ENCODE results near the gene SLCO3A1.

SLCO3A1 gene

DNA sequence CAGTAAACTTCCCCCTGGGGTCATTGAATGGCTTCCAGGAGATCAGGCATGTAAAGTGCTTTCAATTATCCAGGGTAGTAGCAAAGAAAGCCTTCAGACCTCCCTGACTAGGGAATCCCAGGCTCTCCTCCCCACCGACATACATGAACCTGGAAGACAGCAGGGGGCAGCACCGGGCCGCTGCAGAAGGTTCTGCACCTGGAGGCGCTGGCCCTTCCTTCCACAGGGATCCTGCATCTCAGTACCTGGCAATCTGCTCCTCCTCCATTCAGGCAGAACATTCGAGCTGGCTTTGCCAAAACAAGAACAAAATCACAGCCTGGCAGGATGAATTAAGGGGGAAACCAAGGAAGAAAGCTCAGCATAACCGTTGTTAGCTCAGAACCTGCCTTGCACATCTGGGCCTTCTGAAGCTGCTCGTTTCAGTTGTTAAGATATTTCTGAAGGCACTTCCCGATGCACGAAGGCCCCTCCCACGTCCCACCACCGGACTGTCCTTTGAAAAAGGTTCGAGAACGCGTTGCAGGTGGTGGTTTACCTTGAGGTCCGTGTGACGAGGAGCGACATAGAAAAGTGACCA, 237.7 kb downstream of the SLCO3A1 start:
- no peak for TF ChIP-seq EZH2phosphoT487 (IDR thresholded peaks at IDR 0.05; ENCODE audit: low read depth)
- TF ChIP-seq, protein P1, sequence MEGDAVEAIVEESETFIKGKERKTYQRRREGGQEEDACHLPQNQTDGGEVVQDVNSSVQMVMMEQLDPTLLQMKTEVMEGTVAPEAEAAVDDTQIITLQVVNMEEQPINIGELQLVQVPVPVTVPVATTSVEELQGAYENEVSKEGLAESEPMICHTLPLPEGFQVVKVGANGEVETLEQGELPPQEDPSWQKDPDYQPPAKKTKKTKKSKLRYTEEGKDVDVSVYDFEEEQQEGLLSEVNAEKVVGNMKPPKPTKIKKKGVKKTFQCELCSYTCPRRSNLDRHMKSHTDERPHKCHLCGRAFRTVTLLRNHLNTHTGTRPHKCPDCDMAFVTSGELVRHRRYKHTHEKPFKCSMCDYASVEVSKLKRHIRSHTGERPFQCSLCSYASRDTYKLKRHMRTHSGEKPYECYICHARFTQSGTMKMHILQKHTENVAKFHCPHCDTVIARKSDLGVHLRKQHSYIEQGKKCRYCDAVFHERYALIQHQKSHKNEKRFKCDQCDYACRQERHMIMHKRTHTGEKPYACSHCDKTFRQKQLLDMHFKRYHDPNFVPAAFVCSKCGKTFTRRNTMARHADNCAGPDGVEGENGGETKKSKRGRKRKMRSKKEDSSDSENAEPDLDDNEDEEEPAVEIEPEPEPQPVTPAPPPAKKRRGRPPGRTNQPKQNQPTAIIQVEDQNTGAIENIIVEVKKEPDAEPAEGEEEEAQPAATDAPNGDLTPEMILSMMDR (IDR thresholded peaks at IDR 0.05; ENCODE audit: low read depth, low read length), result peak; percentile 87
- Histone ChIP-seq H3K27ac (ENCODE audit: low read length) (no peak overlapping the region), H3K79me2 (ENCODE audit: low read length) (no peaks in the 10 kb centered on the region), H3K4me2 (ENCODE audit: low read length) (no peak overlapping the region), H3K4me1 (ENCODE audit: low read length) (peaks cover 18% of the 10 kb centered on the region), H3K27me3 (ENCODE audit: low read depth, low read length) (peaks cover 11% of the 10 kb centered on the region), H3K4me3 (ENCODE audit: low read length) (no peak overlapping the region), H3K9ac (ENCODE audit: low read length) (no peak overlapping the region), H3K9me3 (ENCODE audit: insufficient read depth, low read length) (no peaks in the 10 kb centered on the region), H4K20me1 (ENCODE audit: insufficient read depth, low read length) (no peaks in the 10 kb centered on the region), H2AFZ (ENCODE audit: low read depth, low read length) (no peak overlapping the region), H3K36me3 (replicated peaks; ENCODE audit: low read depth, low read length) (no peaks in the 10 kb centered on the region)

DNA sequence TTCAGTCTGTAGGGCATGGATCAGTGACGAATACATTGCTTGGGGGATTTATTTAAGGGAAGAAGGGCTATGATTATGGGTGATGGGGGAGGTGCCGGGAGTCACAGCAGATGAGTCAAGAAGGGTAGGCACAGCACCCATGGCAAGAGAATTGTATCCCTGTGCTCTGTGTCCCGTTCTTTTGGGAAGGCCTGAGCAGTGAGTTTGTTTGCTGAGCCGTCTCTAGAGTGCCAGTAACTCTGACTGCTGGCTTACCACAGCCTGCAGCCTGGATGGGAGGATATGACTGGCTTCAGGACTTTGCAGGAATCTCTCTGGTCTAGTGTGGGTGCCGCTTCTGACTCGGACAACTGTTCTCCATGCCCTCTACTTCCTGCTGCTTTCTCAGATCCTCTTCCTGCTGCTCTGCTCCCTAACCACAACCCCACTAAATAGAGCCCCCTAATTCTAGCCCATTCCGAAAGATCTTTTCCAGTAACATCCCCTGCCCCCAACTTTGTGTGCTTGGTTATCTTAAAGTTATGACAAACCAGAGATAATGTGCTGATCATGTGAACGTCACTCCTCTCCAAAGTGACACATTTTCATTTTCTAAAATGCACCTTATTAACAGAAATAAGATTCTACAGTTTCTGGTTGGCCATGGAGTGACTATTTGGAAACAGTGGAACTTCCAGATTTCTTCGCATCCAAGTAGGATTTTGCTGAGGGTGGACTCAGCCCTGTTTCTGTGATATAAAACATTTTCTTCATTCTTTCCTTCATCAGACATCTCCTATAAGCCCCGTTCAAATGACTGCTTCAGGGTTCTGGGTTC, 239.0 kb downstream of the SLCO3A1 start:
- no peaks in the 10 kb centered on the region for H3K9me3 ChIP-seq (ENCODE audit: insufficient read depth, low read length)
- TF ChIP-seq, protein P1 (IDR thresholded peaks at IDR 0.05; ENCODE audit: low read depth, low read length), result no peak
- no peak for TF ChIP-seq EZH2phosphoT487 (IDR thresholded peaks at IDR 0.05; ENCODE audit: low read depth)
- no peak overlapping the region for H3K9ac ChIP-seq (ENCODE audit: low read length)
- H3K27ac ChIP-seq (ENCODE audit: low read length), result no peak overlapping the region
- no peaks in the 10 kb centered on the region for H3K36me3 ChIP-seq (replicated peaks; ENCODE audit: low read depth, low read length)
- peaks cover 9% of the 10 kb centered on the region for H3K27me3 ChIP-seq (ENCODE audit: low read depth, low read length)
- peaks cover 22% of the 10 kb centered on the region for H3K4me1 ChIP-seq (ENCODE audit: low read length)
- H3K79me2 ChIP-seq (ENCODE audit: low read length), result no peaks in the 10 kb centered on the region
- H4K20me1 ChIP-seq (ENCODE audit: insufficient read depth, low read length), result no peaks in the 10 kb centered on the region
- H2AFZ ChIP-seq (ENCODE audit: low read depth, low read length), result no peak overlapping the region
- no peak overlapping the region for H3K4me2 ChIP-seq (ENCODE audit: low read length)
- H3K4me3 ChIP-seq (ENCODE audit: low read length), result no peak overlapping the region

DNA sequence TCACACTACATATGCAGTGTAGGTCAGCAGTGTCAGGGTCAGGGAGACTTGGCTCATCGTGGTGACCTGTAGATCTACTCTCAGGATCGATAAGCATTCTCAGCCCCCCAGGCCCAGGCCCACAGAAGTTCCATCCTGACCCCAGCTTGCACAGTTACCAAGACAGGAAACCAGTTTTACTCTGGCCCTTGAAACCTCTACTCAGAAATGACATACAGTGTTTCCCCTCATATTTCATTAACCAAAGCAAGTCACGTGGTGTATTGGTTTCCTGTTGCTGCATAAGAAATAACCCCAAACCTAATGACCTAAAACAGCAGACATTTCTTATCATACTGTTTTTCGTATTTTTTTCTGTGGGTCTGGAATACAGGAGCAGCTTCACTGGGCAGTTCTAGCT, 242.2 kb downstream of the SLCO3A1 start:
- Histone ChIP-seq H3K4me2 (ENCODE audit: low read length) (peak overlapping the region; percentile 40), H3K9ac (ENCODE audit: low read length) (no peak overlapping the region), H3K4me1 (ENCODE audit: low read length) (peaks cover 31% of the 10 kb centered on the region), H3K79me2 (ENCODE audit: low read length) (no peaks in the 10 kb centered on the region), H3K36me3 (replicated peaks; ENCODE audit: low read depth, low read length) (no peaks in the 10 kb centered on the region), H2AFZ (ENCODE audit: low read depth, low read length) (peak overlapping the region; percentile 61; the same call in 1 of the 2 replicates), H3K27ac (ENCODE audit: low read length) (no peak overlapping the region), H3K9me3 (ENCODE audit: insufficient read depth, low read length) (no peaks in the 10 kb centered on the region), H4K20me1 (ENCODE audit: insufficient read depth, low read length) (no peaks in the 10 kb centered on the region), H3K27me3 (ENCODE audit: low read depth, low read length) (peaks cover 3% of the 10 kb centered on the region; the same call in 1 of the 2 replicates), H3K4me3 (ENCODE audit: low read length) (no peak overlapping the region)
- TF ChIP-seq, protein P1 (IDR thresholded peaks at IDR 0.05; ENCODE audit: low read depth, low read length), result no peak
- TF ChIP-seq EZH2phosphoT487 (IDR thresholded peaks at IDR 0.05; ENCODE audit: low read depth), result no peak

- Histone ChIP-seq H3K36me3 (replicated peaks; ENCODE audit: low read depth, low read length) (no peaks in the 10 kb centered on the region), H3K9me3 (ENCODE audit: insufficient read depth, low read length) (no peaks in the 10 kb centered on the region), H3K4me1 (ENCODE audit: low read length) (peaks cover 47% of the 10 kb centered on the region), H3K4me2 (ENCODE audit: low read length) (peak overlapping the region; percentile 56), H3K27me3 (ENCODE audit: low read depth, low read length) (peaks cover 3% of the 10 kb centered on the region; the same call in 1 of the 2 replicates), H4K20me1 (ENCODE audit: insufficient read depth, low read length) (no peaks in the 10 kb centered on the region), H3K9ac (ENCODE audit: low read length) (no peak overlapping the region), H2AFZ (ENCODE audit: low read depth, low read length) (peak overlapping the region; percentile 36; the same call in 1 of the 2 replicates), H3K4me3 (ENCODE audit: low read length) (no peak overlapping the region), H3K79me2 (ENCODE audit: low read length) (no peaks in the 10 kb centered on the region), H3K27ac (ENCODE audit: low read length) (no peak overlapping the region)
- TF ChIP-seq EZH2phosphoT487 (IDR thresholded peaks at IDR 0.05; ENCODE audit: low read depth), result no peak
- TF ChIP-seq, protein P1 (IDR thresholded peaks at IDR 0.05; ENCODE audit: low read depth, low read length), result peak; percentile 95
These were observed 244.1 kb downstream of the SLCO3A1 start for GRCh38 chr15:92097474-92098178.
